Nephron (organoid): ENCODE results near the gene COX10.
A peak's percentile ranks its signal among the peaks of the same experiment; 100 is the strongest.

Experiments used
- H3K27ac Mint-ChIP-seq, 3 experiments: 2 replicates each; pipeline ENCODE4 v1.8.0; 2020; ENCODE audit warnings: mixed read lengths in 3 of 3, mild to moderate bottlenecking in 2 of 3, moderate library complexity in 1 of 3
- H3K27me3 Mint-ChIP-seq: 2 replicates; pipeline ENCODE4 v1.8.0; 2021; ENCODE audit warnings: low read depth, mild to moderate bottlenecking, moderate library complexity, mixed read lengths
- H3K36me3 Mint-ChIP-seq: 2 replicates; pipeline ENCODE4 v1.8.0; 2020; ENCODE audit warnings: low read depth, mixed read lengths
- H3K4me1 Mint-ChIP-seq: 2 replicates; pipeline ENCODE4 v1.8.0; 2020; ENCODE audit warnings: mixed read lengths
- H3K4me3 Mint-ChIP-seq, 3 experiments: 2 replicates each; pipeline ENCODE4 v1.8.0; 2020; ENCODE audit warnings: mild to moderate bottlenecking in 3 of 3, mixed read lengths in 3 of 3, moderate library complexity in 2 of 3
- H3K9me3 Mint-ChIP-seq: 2 replicates; pipeline ENCODE4 v1.8.0; 2020; ENCODE audit warnings: mixed read lengths
- CTCF ChIP-seq, 3 experiments: fragments of 200-600 bp; sonication (generic); IDR thresholded peaks; one replicate each; pipeline ENCODE4 v1.5.0; 2021; ENCODE audit warnings: antibody characterized with exemption in 3 of 3; ENCODE audit not compliant: unreplicated experiment in 3 of 3

The COX10 gene

GRCh38 chr17:14078027-14078426 is 8.7 kb downstream of the COX10 start:
- peaks cover 41% of the 10 kb centered on the region for H3K36me3 Mint-ChIP-seq
- peaks cover 7% of the 10 kb centered on the region for H3K4me1 Mint-ChIP-seq
- H3K27ac Mint-ChIP-seq = no peak overlapping the region
- H3K4me3 Mint-ChIP-seq = no peak overlapping the region
- no peaks in the 10 kb centered on the region for H3K27me3 Mint-ChIP-seq
- H3K9me3 Mint-ChIP-seq = no peaks in the 10 kb centered on the region
- no peak for TF ChIP-seq CTCF (IDR thresholded peaks at IDR 0.05; ENCODE audit: unreplicated experiment in 3 of 3)

- Mint-ChIP-seq H3K27ac (peak overlapping the region; percentile 42 to 87 (median 84)), H3K4me1 (peaks cover 7% of the 10 kb centered on the region), H3K4me3 (no peak overlapping the region), H3K36me3 (peaks cover 37% of the 10 kb centered on the region), H3K27me3 (no peaks in the 10 kb centered on the region), H3K9me3 (no peaks in the 10 kb centered on the region)
- no peak for TF ChIP-seq CTCF (IDR thresholded peaks at IDR 0.05; ENCODE audit: unreplicated experiment in 3 of 3)
Observed at GRCh38 chr17:14080847-14081251, 11.5 kb downstream of the COX10 start.

GRCh38 chr17:14082848-14083247 is 13.5 kb downstream of the COX10 start:
- Mint-ChIP-seq H3K27me3 (no peaks in the 10 kb centered on the region), H3K9me3 (no peaks in the 10 kb centered on the region), H3K4me3 (no peak overlapping the region), H3K36me3 (peaks cover 24% of the 10 kb centered on the region), H3K4me1 (peaks cover 7% of the 10 kb centered on the region), H3K27ac (no peak overlapping the region)
- no peak for TF ChIP-seq CTCF (IDR thresholded peaks at IDR 0.05; ENCODE audit: unreplicated experiment in 3 of 3)

- H3K9me3 Mint-ChIP-seq = no peaks in the 10 kb centered on the region
- peaks cover 17% of the 10 kb centered on the region for H3K36me3 Mint-ChIP-seq
- no peak for TF ChIP-seq CTCF (IDR thresholded peaks at IDR 0.05; ENCODE audit: unreplicated experiment in 3 of 3)
- H3K4me3 Mint-ChIP-seq = no peak overlapping the region
- H3K27me3 Mint-ChIP-seq = no peaks in the 10 kb centered on the region
- H3K4me1 Mint-ChIP-seq = peaks cover 7% of the 10 kb centered on the region
- no peak overlapping the region for H3K27ac Mint-ChIP-seq
Observed at GRCh38 chr17:14084955-14085354, 15.7 kb downstream of the COX10 start.

GRCh38 chr17:14086189-14086588 is 16.9 kb downstream of the COX10 start:
- Mint-ChIP-seq H3K36me3 (peaks cover 10% of the 10 kb centered on the region), H3K27ac (no peak overlapping the region), H3K9me3 (no peaks in the 10 kb centered on the region), H3K27me3 (no peaks in the 10 kb centered on the region), H3K4me1 (peaks cover under 1% of the 10 kb centered on the region), H3K4me3 (no peak overlapping the region)
- no peak for TF ChIP-seq CTCF (IDR thresholded peaks at IDR 0.05; ENCODE audit: unreplicated experiment in 3 of 3)

- no peaks in the 10 kb centered on the region for H3K27me3 Mint-ChIP-seq
Observed at GRCh38 chr17:14089179-14089578, 19.9 kb downstream of the COX10 start.

More at GRCh38 chr17:14089179-14089578, 19.9 kb downstream of the COX10 start:
- no peaks in the 10 kb centered on the region for H3K4me1 Mint-ChIP-seq
- no peak for TF ChIP-seq CTCF (IDR thresholded peaks at IDR 0.05; ENCODE audit: unreplicated experiment in 3 of 3)
- H3K9me3 Mint-ChIP-seq = no peaks in the 10 kb centered on the region
- H3K36me3 Mint-ChIP-seq = peaks cover 7% of the 10 kb centered on the region
- no peak overlapping the region for H3K27ac Mint-ChIP-seq
- no peak overlapping the region for H3K4me3 Mint-ChIP-seq
